HL-60 (cell line): ENCODE results near the gene UBALD1.

ENCODE experiments used
- DNase-seq, 2 experiments: peaks; one replicate each; pipeline ENCODE4 v3.0.0-alpha.2; 2010 to 2020; ENCODE audit warnings: low read depth in 1 of 2, low spot score in 1 of 2
- H3K27ac ChIP-seq: fragments of 250-450 bp; sonication (Bioruptor Pico); replicated peaks from 2 replicates; pipeline ENCODE4 v1.5.1; 2020; ENCODE audit warnings: mild to moderate bottlenecking, moderate library complexity
- H3K27me3 ChIP-seq: fragments of 250-450 bp; sonication (Bioruptor Pico); 2 replicates; pipeline ENCODE4 v1.5.1; 2021; ENCODE audit warnings: mild to moderate bottlenecking, moderate library complexity; ENCODE audit not compliant: insufficient read depth, poor library complexity, severe bottlenecking
- H3K4me3 ChIP-seq: replicated peaks from 2 replicates; pipeline ENCODE4 v1.5.1; 2011; ENCODE audit warnings: mild to moderate bottlenecking, control low read depth, low read length; ENCODE audit not compliant: insufficient read depth
- CTCF ChIP-seq: IDR thresholded peaks from one replicate; pipeline ENCODE4 v1.5.1; 2011; ENCODE audit warnings: low read length, control low read depth, inconsistent platforms; ENCODE audit not compliant: insufficient read depth
- GABPA ChIP-seq: IDR thresholded peaks from 2 replicates; pipeline ENCODE4 v1.6.1; 2012; ENCODE audit warnings: low read depth
- POLR2AphosphoS5 ChIP-seq: IDR thresholded peaks from 2 replicates; pipeline ENCODE4 v1.6.1; 2012; ENCODE audit warnings: low read depth
- SPI1 ChIP-seq: IDR thresholded peaks from 2 replicates; pipeline ENCODE4 v1.6.1; 2012; ENCODE audit warnings: low read depth, mild to moderate bottlenecking, borderline replicate concordance
- TF ChIP-seq, protein P1 (sequence below): IDR thresholded peaks from 2 replicates; pipeline ENCODE4 v1.6.1; 2012; ENCODE audit warnings: low read depth; ENCODE audit not compliant: insufficient replicate concordance

Gene UBALD1

GRCh38 chr16:4654964-4655590 lies 40.4 kb upstream of the UBALD1 start:
- Histone ChIP-seq H3K27me3 (no peaks in the 10 kb centered on the region), H3K27ac (no peak overlapping the region), H3K4me3 (no peak overlapping the region)
- DNase-seq: no peak
- TF ChIP-seq SPI1: no peak
- TF ChIP-seq, protein P1, sequence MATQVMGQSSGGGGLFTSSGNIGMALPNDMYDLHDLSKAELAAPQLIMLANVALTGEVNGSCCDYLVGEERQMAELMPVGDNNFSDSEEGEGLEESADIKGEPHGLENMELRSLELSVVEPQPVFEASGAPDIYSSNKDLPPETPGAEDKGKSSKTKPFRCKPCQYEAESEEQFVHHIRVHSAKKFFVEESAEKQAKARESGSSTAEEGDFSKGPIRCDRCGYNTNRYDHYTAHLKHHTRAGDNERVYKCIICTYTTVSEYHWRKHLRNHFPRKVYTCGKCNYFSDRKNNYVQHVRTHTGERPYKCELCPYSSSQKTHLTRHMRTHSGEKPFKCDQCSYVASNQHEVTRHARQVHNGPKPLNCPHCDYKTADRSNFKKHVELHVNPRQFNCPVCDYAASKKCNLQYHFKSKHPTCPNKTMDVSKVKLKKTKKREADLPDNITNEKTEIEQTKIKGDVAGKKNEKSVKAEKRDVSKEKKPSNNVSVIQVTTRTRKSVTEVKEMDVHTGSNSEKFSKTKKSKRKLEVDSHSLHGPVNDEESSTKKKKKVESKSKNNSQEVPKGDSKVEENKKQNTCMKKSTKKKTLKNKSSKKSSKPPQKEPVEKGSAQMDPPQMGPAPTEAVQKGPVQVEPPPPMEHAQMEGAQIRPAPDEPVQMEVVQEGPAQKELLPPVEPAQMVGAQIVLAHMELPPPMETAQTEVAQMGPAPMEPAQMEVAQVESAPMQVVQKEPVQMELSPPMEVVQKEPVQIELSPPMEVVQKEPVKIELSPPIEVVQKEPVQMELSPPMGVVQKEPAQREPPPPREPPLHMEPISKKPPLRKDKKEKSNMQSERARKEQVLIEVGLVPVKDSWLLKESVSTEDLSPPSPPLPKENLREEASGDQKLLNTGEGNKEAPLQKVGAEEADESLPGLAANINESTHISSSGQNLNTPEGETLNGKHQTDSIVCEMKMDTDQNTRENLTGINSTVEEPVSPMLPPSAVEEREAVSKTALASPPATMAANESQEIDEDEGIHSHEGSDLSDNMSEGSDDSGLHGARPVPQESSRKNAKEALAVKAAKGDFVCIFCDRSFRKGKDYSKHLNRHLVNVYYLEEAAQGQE: no peak
- no peak for TF ChIP-seq CTCF
- no peak for TF ChIP-seq POLR2AphosphoS5
- no peak for TF ChIP-seq GABPA

DNA sequence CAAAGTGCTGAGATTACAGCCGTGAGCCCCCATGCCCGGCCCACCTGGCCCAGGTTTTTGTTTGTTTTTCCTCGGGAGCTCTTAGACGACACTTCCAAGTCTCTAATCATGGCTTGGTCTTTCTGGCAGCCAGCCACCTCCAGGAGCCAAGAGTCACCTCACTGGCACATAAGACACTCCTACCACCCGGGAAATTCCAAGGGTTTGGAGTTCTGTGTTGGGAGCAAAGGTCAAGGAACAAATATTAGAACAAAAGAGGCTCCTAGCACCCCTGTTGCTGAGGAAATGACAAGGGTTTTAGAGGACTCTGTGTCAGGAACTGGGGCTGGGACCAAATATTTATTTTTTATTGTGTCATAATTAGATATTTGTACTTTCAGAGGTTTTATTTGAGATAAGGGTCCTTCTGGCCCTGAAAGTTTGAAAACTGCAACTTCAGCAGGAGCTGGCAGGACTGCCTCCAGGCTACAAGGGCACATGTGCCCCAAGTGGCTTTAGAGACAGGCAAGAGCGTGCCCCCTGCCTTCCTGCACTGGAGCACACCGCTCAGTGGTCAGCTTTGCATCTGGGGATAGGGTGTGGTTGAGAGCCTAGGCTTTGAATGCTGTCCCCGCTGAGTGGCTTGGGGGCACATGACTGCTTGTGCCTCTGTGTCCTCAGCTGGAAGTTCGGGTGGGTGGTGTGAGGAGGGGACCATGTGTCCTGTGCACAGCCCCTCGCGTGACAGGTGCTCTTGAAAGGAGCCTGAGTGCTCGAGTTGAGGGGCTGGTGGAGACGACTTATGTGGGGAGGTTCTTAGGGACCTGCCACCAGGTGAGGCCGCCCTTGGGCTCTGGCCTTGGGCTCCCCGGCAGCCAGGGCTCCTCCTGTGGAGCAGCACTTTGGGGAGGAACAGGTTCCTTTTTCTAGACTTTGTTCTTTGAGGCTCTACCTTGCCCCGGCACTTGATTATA lies 39.6 kb upstream of the UBALD1 start:
- no peak for DNase-seq
- H3K4me3 ChIP-seq: no peak overlapping the region
- TF ChIP-seq, protein P1: no peak
- TF ChIP-seq POLR2AphosphoS5 (no peak), CTCF (no peak), SPI1 (no peak), GABPA (no peak)
- no peak overlapping the region for H3K27ac ChIP-seq
- no peaks in the 10 kb centered on the region for H3K27me3 ChIP-seq

GRCh38 chr16:4652561-4652960 lies 37.9 kb upstream of the UBALD1 start:
- H3K27me3 ChIP-seq: no peaks in the 10 kb centered on the region

More at GRCh38 chr16:4652561-4652960, 37.9 kb upstream of the UBALD1 start:
- TF ChIP-seq CTCF: no peak
- TF ChIP-seq SPI1: no peak
- no peak for TF ChIP-seq POLR2AphosphoS5
- TF ChIP-seq GABPA: no peak
- TF ChIP-seq, protein P1: no peak
- DNase-seq: no peak
- H3K4me3 ChIP-seq: no peak overlapping the region
- no peak overlapping the region for H3K27ac ChIP-seq
